Measurements from ENCODE around the gene BEND7.

DNA sequence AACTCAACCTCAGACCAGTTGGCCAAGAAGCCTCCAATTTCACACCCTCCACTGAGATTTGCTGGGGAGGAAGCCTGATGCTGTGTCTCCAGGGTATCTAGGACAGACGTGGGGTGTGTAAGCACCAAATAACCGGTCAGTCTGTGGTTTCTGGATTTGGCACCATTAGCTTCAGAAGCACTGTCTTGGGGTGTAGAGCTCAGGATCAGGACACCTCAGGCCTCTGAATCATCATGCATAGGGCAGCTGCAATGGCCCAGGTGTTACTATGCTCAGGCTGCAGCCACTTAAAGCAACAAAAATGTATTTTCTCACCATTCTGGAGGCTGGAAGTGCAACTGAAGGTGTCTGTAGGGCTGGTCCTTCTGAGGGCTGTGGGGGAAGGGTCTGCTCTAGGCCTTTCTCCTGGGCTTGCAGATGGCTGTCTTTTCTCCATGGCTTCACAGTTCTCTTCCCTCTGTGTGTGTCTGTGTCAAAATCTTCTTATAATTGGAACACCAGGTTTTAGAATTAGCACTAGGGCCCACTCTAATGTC, 107.4 kb downstream of the BEND7 start:
- no peak for TF ChIP-seq POLR2A (IDR thresholded peaks at IDR 0.05; ENCODE audit: low read length)
- TF ChIP-seq GATA1 (IDR thresholded peaks at IDR 0.05; ENCODE audit: low read depth, low read length), result no peak

All from erythroblast (primary cell).